Cardiac muscle cell (in vitro differentiated cells and primary cell): Measurements from ENCODE around the gene CMIP. TPM values are rescaled to one million over a fixed set of nuclear protein-coding genes. Genes with fewer than 3 reads are reported as not detected.

Experiments used
- DNase-seq, 2 donors: peaks; one replicate each; pipeline versions ENCODE4 v3.0.0 to v3.0.0-alpha.2; 2010 to 2017; ENCODE audit warnings: low read depth in 1 of 2, low spot score in 1 of 2
- H3K27ac ChIP-seq: fragments of 200-600 bp; sonication (generic); 2 replicates; pipeline ENCODE4 v1.5.1; 2016
- H3K27me3 ChIP-seq: fragments of 200-600 bp; sonication (generic); 2 replicates; pipeline ENCODE4 v1.6.0; 2016; ENCODE audit warnings: control low read depth
- H3K36me3 ChIP-seq: fragments of 200-600 bp; sonication (generic); 2 replicates; pipeline ENCODE4 v1.5.1; 2016; ENCODE audit warnings: control low read depth
- H3K4me1 ChIP-seq: fragments of 200-600 bp; sonication (generic); 2 replicates; pipeline ENCODE4 v1.8.1; 2017; ENCODE audit warnings: low read depth, mild to moderate bottlenecking, mixed run types
- H3K4me3 ChIP-seq: fragments of 200-600 bp; sonication (generic); 2 replicates; pipeline ENCODE4 v1.5.1; 2016; ENCODE audit warnings: mild to moderate bottlenecking
- H3K9me3 ChIP-seq: fragments of 200-600 bp; sonication (generic); 2 replicates; pipeline ENCODE4 v1.5.1; 2017; ENCODE audit warnings: low read depth, mild to moderate bottlenecking, control low read depth
- polyA plus RNA-seq: library from polyadenylated mRNA; unstranded; fragments of >200 nt; fragmentation: Nextera tagmentation; extraction: Ambion mirVana; gene quantifications from 2 replicates; pipeline ENCODE4 v1.2.1, GENCODE V29; 2016
- total RNA-seq: library from RNA; depleted of rRNA; stranded (reverse); fragments of >200 nt; gene quantifications from 2 replicates; pipeline ENCODE4 v1.2.3, GENCODE V29; 2016
- TF ChIP-seq, protein P1 (sequence below): IDR thresholded peaks from 2 replicates; pipeline ENCODE4 v1.5.1; 2012; ENCODE audit warnings: low read depth, mild to moderate bottlenecking, low read length

CMIP gene
- total and polyA plus RNA-seq, 2 experiments from 2014 or later: 1.8 to 22.2 TPM

DNA sequence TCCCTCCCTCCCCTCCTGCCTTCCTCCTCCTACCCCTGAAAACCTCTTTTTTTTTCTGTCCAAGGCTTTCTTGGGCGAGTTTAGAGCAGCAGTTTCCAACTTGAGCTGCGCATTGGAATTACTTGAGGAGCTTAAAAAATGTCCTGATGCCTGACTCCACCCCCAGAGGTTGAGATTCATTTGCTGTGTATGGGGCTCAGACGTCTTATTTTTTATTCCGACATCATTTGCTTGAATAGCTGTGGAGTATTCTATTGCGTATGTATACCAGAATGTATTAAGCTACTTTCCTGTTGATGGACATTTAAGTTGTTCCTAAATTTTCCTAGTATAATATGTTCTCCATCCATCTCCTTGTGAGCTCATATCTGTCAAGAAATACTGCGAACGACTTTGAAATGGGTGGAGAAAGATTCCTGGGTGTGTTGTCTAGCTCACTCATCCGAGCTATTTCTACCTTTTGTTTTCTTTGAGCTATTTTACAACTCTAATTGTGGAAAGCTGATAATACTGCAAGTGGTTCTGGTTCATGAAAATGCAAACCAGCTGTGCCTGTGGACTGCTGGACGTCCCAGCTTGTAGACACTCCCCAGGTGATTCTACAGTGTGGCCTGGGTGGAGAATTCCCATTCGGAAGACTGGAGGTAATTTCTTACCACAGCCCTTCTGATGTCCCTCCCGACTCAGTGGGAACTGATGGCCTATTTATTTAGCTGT is 40.5 kb downstream of the CMIP start:
- Histone ChIP-seq H3K36me3 (no peaks in the 10 kb centered on the region), H3K27ac (peak overlapping the region; percentile 48), H3K27me3 (no peaks in the 10 kb centered on the region), H3K4me3 (no peak overlapping the region), H3K9me3 (no peaks in the 10 kb centered on the region), H3K4me1 (peaks cover 10% of the 10 kb centered on the region)
- no peak for DNase-seq
- TF ChIP-seq, protein P1, sequence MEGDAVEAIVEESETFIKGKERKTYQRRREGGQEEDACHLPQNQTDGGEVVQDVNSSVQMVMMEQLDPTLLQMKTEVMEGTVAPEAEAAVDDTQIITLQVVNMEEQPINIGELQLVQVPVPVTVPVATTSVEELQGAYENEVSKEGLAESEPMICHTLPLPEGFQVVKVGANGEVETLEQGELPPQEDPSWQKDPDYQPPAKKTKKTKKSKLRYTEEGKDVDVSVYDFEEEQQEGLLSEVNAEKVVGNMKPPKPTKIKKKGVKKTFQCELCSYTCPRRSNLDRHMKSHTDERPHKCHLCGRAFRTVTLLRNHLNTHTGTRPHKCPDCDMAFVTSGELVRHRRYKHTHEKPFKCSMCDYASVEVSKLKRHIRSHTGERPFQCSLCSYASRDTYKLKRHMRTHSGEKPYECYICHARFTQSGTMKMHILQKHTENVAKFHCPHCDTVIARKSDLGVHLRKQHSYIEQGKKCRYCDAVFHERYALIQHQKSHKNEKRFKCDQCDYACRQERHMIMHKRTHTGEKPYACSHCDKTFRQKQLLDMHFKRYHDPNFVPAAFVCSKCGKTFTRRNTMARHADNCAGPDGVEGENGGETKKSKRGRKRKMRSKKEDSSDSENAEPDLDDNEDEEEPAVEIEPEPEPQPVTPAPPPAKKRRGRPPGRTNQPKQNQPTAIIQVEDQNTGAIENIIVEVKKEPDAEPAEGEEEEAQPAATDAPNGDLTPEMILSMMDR: no peak

DNA sequence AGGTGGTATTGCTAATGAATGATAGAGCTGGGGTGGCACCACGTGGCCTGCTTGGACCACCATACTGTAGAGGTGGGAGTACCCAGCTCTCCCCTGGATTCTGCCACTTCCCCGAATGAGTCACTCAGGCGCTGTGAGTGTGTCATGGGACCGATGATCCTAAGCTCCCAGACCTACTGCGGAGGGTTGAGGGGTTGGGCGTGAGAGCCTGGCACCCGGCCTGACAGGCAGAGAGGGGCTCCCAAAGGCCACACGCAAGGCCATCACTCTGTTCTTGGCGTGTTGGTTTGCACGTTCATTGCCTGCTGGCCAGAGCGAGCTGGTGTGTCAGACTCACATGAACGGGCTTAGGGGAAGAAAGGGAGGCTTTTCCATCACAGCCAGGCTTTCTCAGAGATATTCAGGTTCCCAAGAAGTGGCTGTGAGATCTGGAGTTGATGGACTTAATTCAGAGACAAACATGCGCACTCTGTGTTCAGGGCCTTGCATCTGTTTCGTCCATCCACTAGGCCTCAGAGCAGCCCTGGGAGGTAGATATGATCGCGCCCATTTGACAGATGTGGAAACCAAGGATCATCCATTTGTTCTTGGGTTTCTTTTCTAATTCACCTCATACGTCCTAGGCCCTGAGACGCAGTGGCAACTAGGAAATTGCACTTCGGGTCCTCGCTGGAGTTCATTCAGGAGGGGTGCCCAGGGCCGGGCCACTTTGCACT is 41.4 kb downstream of the CMIP start:
- Histone ChIP-seq H3K27ac (no peak overlapping the region), H3K27me3 (no peaks in the 10 kb centered on the region), H3K4me1 (peaks cover 10% of the 10 kb centered on the region), H3K36me3 (no peaks in the 10 kb centered on the region), H3K4me3 (no peak overlapping the region), H3K9me3 (no peaks in the 10 kb centered on the region)
- TF ChIP-seq, protein P1: no peak
- peak in 1 of 2 donors; percentile 41 for DNase-seq

DNA sequence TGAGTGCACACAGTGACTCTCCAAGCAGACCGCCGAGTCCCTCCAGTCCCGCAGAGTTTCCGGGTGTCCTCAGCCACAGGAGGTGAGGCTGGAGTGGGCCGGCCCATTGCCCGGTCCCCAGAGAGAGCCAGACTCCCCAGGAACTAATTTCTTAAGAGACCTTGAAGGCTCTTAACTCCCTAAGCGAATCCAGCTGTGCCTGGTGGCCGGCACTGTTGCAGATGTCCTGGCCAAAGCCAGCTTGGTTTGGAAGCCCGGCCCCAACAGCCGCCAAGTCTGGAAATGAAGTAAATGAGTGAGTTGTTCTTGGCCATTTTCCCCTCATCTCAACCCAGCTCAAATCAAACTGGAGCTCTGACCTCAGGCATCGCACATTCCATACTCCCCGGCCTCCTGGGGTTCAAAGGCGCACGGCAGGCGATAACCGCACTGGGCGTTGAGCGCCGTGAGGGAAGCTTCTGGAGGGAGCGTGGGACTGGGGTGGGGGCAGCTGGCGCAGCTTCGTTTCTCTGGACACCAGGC is 42.0 kb downstream of the CMIP start:
- Histone ChIP-seq H3K27me3 (no peaks in the 10 kb centered on the region), H3K36me3 (no peaks in the 10 kb centered on the region), H3K9me3 (no peaks in the 10 kb centered on the region), H3K4me3 (no peak overlapping the region), H3K4me1 (peaks cover 10% of the 10 kb centered on the region), H3K27ac (no peak overlapping the region)
- peak in 1 of 2 donors; percentile 92 for DNase-seq
- TF ChIP-seq, protein P1: no peak

DNA sequence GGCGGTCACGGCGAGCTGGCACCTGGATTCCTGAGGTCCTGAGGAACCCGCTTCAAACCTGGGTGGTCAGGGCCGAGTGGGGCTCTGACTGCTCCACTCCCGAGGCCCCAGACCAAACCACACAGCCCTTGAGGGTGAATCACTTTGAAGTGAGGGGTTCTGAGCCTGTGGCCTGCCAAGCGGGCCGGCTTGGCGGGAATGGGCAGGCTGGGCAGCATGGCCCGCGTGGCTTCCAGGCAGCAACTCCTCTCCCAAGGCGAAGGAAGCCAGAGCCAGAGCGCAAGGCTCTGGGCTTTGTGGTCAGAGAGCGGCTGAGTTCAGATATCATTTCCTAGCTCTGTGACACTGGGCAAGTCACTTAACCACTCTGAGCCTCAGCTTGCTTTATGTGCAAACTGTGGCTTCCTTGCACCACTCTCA is 42.7 kb downstream of the CMIP start:
- no peaks in the 10 kb centered on the region for H3K36me3 ChIP-seq
- H3K27me3 ChIP-seq: no peaks in the 10 kb centered on the region
- TF ChIP-seq, protein P1: no peak
- H3K4me1 ChIP-seq: peaks cover 10% of the 10 kb centered on the region
- no peak overlapping the region for H3K27ac ChIP-seq
- DNase-seq: peak in 1 of 2 donors; percentile 67
- H3K9me3 ChIP-seq: no peaks in the 10 kb centered on the region
- H3K4me3 ChIP-seq: no peak overlapping the region

DNA sequence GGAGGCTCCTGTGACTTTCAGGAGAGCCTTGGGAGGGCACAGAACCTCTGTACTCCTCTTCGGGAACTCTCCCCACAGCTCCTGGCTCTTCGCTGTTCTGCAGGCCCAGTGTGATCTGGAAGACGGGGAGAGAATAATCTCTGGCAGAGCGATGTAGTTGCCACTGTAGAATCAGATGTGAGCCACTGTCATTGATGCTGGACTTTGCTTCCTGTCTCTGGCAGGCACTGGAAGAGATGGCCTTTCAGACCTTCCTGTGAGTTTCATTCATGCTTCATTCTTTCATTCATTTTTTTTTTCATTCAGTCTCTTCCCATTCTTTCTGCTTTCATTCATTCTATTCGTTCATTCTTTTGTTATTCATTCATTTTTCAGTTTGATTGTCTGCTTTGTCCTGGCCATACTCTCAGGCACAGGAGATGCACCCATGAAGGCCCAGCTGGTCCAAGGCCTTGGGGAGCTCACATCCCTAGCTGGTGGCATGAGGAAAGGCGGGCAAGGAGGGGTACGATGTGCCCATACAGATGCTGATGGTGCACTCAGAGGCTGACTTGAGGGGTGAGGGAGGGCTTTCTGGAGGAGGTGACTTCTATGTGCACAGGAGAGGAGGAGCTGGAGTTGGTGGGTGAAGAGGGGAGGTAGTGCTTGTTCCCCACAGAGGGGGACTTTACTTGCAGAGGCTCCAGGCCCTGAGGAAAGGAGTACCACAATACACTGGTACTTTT is 44.2 kb downstream of the CMIP start:
- no peak for DNase-seq
- H3K27me3 ChIP-seq: no peaks in the 10 kb centered on the region
- H3K9me3 ChIP-seq: no peaks in the 10 kb centered on the region
- H3K27ac ChIP-seq: no peak overlapping the region
- H3K4me3 ChIP-seq: no peak overlapping the region
- H3K36me3 ChIP-seq: no peaks in the 10 kb centered on the region
- peaks cover 7% of the 10 kb centered on the region for H3K4me1 ChIP-seq
- TF ChIP-seq, protein P1: no peak
